ENCODE data around the gene ENGASE. TPM values are rescaled to one million over a fixed set of nuclear protein-coding genes. Genes with fewer than 3 reads are reported as not detected.
"Not testable (repeated sequence)": the region's sequence is repeated elsewhere in the genome, so short reads cannot be mapped to it uniquely, and the experiment has no call there.

The ENGASE gene
- total and polyA plus RNA-seq, 2 experiments from 2014 or later: 9.0 to 27.1 TPM

DNA sequence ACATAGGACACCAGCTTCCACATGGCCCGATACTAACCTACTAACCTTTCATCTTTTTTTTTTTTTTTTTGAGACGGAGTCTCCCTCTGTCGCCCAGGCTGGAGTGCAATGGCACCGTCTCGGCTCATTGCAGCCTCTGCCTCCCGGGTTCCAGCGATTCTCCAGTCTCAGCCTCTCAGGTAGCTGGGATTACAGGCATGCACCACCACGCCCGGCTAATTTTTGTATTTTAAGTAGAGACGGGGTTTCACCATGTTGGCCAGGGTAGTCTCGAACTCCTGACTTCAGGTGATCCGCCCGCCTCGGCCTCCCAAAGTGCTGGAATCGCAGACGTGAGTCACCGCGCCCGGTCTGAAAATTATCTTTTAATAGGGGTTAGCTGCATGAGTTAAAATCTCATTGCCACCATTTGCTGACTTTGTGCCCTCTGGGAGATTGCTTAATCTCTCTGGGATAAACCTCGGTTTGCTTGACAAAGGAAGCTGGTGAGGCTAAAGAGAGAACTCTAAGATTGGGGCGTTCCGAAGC lies 439 bp upstream of the ENGASE start:
- not testable (repeated sequence) for H3K36me3 ChIP-seq (ENCODE audit: insufficient read depth); ATAC-seq; H3K79me2 ChIP-seq (replicated peaks; ENCODE audit: insufficient read depth); H3K4me3 ChIP-seq; H3K27me3 Mint-ChIP-seq (ENCODE audit: insufficient read depth, low read depth, poor library complexity); H3K27me3 ChIP-seq (ENCODE audit: insufficient read depth); H4K20me1 ChIP-seq (replicated peaks; ENCODE audit: insufficient read depth); DNase-seq (ENCODE audit: low spot score); H3K9me2 ChIP-seq (ENCODE audit: insufficient read depth); H3K27ac ChIP-seq (ENCODE audit: low read depth); H3F3A ChIP-seq (replicated peaks; ENCODE audit: low read depth); H3K9me3 Mint-ChIP-seq; H3K4me1 ChIP-seq (ENCODE audit: insufficient read depth); H3K4me1 Mint-ChIP-seq; H3K36me3 Mint-ChIP-seq (ENCODE audit: low read depth); H3K27ac Mint-ChIP-seq; H3K4me2 ChIP-seq
- peak overlapping the region; percentile 61 for H3K4me3 Mint-ChIP-seq
- H2AFZ ChIP-seq: 0 out of 2 replicates have a peak overlapping the region, but pooled peaks have one; percentile 15

DNA sequence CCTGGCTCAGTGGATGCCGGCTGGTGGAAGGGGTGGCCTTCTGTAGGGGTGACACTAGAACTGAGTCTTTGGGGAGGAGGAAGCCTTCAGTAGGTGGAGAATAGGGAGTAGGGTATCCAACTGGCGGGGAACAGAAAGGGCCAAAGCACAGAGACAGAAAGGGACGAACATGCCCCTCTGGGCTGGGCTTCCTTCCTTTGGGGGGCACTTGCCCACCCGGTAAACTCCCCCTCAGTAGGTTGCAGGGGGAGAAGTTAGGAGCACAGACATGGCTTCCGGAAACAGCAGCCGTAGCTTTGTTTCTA lies 774 bp downstream of the ENGASE start:
- peaks cover 8% of the 10 kb centered on the region; the same call in 2 of the 3 replicates for H3K4me1 Mint-ChIP-seq
- Histone ChIP-seq H3K36me3 (ENCODE audit: insufficient read depth) (peaks cover 3% of the 10 kb centered on the region; the same call in 1 of the 2 replicates), H3K4me3 (peak overlapping the region; percentile 74), H3K27ac (ENCODE audit: low read depth) (no peak overlapping the region), H3K4me1 (ENCODE audit: insufficient read depth) (peaks cover 7% of the 10 kb centered on the region; the same call in 1 of the 2 replicates), H4K20me1 (replicated peaks; ENCODE audit: insufficient read depth) (peaks cover 9% of the 10 kb centered on the region), H2AFZ (peak overlapping the region; percentile 84; the same call in 1 of the 2 replicates), H3K27me3 (ENCODE audit: insufficient read depth) (no peaks in the 10 kb centered on the region), H3K79me2 (replicated peaks; ENCODE audit: insufficient read depth) (no peaks in the 10 kb centered on the region), H3F3A (replicated peaks; ENCODE audit: low read depth) (no peaks in the 10 kb centered on the region), H3K9me2 (ENCODE audit: insufficient read depth) (no peaks in the 10 kb centered on the region), H3K4me2 (peak overlapping the region; percentile 93)
- H3K27me3 Mint-ChIP-seq (ENCODE audit: insufficient read depth, low read depth, poor library complexity): peaks cover 9% of the 10 kb centered on the region
- no peak overlapping the region; the same call in 1 of the 2 replicates for H3K27ac Mint-ChIP-seq
- peaks cover 16% of the 10 kb centered on the region for H3K36me3 Mint-ChIP-seq (ENCODE audit: low read depth)
- H3K4me3 Mint-ChIP-seq: peak overlapping the region; percentile 88
- peak; percentile 41 for ATAC-seq
- no peak for DNase-seq (ENCODE audit: low spot score)
- H3K9me3 Mint-ChIP-seq: no peaks in the 10 kb centered on the region; the same call in 2 of the 3 replicates
- TF ChIP-seq JUNB (IDR thresholded peaks at IDR 0.05; ENCODE audit: unreplicated experiment) (no peak), POLR2AphosphoS5 (IDR thresholded peaks at IDR 0.05; ENCODE audit: low read depth) (no peak), EZH2phosphoT487 (IDR thresholded peaks at IDR 0.05; ENCODE audit: unreplicated experiment) (no peak), NANOG (IDR thresholded peaks at IDR 0.05; ENCODE audit: borderline replicate concordance) (no peak), EZH2 (IDR thresholded peaks at IDR 0.05; ENCODE audit: low read depth, unreplicated experiment) (no peak), CREB1 (CRISPR knock-in tag; IDR thresholded peaks at IDR 0.05; ENCODE audit: low read depth) (no peak), ZNF114 (CRISPR knock-in tag; IDR thresholded peaks at IDR 0.05) (no peak), STAT1 (IDR thresholded peaks at IDR 0.05; ENCODE audit: unreplicated experiment) (no peak)
- TF ChIP-seq, protein P1, sequence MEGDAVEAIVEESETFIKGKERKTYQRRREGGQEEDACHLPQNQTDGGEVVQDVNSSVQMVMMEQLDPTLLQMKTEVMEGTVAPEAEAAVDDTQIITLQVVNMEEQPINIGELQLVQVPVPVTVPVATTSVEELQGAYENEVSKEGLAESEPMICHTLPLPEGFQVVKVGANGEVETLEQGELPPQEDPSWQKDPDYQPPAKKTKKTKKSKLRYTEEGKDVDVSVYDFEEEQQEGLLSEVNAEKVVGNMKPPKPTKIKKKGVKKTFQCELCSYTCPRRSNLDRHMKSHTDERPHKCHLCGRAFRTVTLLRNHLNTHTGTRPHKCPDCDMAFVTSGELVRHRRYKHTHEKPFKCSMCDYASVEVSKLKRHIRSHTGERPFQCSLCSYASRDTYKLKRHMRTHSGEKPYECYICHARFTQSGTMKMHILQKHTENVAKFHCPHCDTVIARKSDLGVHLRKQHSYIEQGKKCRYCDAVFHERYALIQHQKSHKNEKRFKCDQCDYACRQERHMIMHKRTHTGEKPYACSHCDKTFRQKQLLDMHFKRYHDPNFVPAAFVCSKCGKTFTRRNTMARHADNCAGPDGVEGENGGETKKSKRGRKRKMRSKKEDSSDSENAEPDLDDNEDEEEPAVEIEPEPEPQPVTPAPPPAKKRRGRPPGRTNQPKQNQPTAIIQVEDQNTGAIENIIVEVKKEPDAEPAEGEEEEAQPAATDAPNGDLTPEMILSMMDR (conservative IDR thresholded peaks at IDR 0.05; ENCODE audit: low read depth in 2 of 2): no peak
- TF ChIP-seq, protein P2, sequence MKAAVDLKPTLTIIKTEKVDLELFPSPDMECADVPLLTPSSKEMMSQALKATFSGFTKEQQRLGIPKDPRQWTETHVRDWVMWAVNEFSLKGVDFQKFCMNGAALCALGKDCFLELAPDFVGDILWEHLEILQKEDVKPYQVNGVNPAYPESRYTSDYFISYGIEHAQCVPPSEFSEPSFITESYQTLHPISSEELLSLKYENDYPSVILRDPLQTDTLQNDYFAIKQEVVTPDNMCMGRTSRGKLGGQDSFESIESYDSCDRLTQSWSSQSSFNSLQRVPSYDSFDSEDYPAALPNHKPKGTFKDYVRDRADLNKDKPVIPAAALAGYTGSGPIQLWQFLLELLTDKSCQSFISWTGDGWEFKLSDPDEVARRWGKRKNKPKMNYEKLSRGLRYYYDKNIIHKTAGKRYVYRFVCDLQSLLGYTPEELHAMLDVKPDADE (IDR thresholded peaks at IDR 0.05): no peak
- TF ChIP-seq, protein P3, sequence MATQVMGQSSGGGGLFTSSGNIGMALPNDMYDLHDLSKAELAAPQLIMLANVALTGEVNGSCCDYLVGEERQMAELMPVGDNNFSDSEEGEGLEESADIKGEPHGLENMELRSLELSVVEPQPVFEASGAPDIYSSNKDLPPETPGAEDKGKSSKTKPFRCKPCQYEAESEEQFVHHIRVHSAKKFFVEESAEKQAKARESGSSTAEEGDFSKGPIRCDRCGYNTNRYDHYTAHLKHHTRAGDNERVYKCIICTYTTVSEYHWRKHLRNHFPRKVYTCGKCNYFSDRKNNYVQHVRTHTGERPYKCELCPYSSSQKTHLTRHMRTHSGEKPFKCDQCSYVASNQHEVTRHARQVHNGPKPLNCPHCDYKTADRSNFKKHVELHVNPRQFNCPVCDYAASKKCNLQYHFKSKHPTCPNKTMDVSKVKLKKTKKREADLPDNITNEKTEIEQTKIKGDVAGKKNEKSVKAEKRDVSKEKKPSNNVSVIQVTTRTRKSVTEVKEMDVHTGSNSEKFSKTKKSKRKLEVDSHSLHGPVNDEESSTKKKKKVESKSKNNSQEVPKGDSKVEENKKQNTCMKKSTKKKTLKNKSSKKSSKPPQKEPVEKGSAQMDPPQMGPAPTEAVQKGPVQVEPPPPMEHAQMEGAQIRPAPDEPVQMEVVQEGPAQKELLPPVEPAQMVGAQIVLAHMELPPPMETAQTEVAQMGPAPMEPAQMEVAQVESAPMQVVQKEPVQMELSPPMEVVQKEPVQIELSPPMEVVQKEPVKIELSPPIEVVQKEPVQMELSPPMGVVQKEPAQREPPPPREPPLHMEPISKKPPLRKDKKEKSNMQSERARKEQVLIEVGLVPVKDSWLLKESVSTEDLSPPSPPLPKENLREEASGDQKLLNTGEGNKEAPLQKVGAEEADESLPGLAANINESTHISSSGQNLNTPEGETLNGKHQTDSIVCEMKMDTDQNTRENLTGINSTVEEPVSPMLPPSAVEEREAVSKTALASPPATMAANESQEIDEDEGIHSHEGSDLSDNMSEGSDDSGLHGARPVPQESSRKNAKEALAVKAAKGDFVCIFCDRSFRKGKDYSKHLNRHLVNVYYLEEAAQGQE (IDR thresholded peaks at IDR 0.05; ENCODE audit: unreplicated experiment): no peak

All from GM23338 (cell line).